HepG2 (cell line): ENCODE data around the gene ZNF865. TPM values are rescaled to one million over a fixed set of nuclear protein-coding genes. Genes with fewer than 3 reads are reported as not detected.

Experiments
- BORCS8-MEF2B ChIP-seq: sonication (generic); formaldehyde crosslinking; IDR thresholded peaks from 2 replicates; pipeline ENCODE4 v1.8.0; 2022; ENCODE audit warnings: mild to moderate bottlenecking, missing genetic modification reagents
- ELF4 ChIP-seq: sonication (generic); formaldehyde crosslinking; IDR thresholded peaks from 2 replicates; pipeline ENCODE4 v1.5.0; 2020; ENCODE audit warnings: missing genetic modification reagents, mild to moderate bottlenecking, moderate library complexity, borderline replicate concordance
- ERF ChIP-seq: IDR thresholded peaks from 2 replicates; pipeline ENCODE4 v1.6.1; 2018; ENCODE audit warnings: missing biosample characterization, missing genetic modification reagents
- GATAD2A ChIP-seq: IDR thresholded peaks from 2 replicates; pipeline ENCODE4 v1.6.1; 2016
- KDM2A ChIP-seq: sonication (generic); formaldehyde crosslinking; IDR thresholded peaks from 2 replicates; pipeline ENCODE4 v1.4.0; 2020; ENCODE audit warnings: low read depth, missing genetic modification reagents, borderline replicate concordance
- MTERF4 ChIP-seq: sonication (generic); formaldehyde crosslinking; IDR thresholded peaks from 2 replicates; pipeline ENCODE4 v1.8.0; 2023; ENCODE audit warnings: mild to moderate bottlenecking, missing genetic modification reagents
- NR2C2 ChIP-seq: sonication (generic); formaldehyde crosslinking; IDR thresholded peaks from 2 replicates; pipeline ENCODE4 v1.4.0; 2020; ENCODE audit warnings: missing genetic modification reagents, mild to moderate bottlenecking, moderate library complexity, borderline replicate concordance
- ZFY ChIP-seq: sonication (generic); formaldehyde crosslinking; IDR thresholded peaks from 2 replicates; pipeline ENCODE4 v1.4.0; 2020; ENCODE audit warnings: missing genetic modification reagents
- ZNF777 ChIP-seq: sonication (generic); formaldehyde crosslinking; IDR thresholded peaks from 2 replicates; pipeline ENCODE4 v1.4.0; 2020; ENCODE audit warnings: missing genetic modification reagents
- ZSCAN25 ChIP-seq: sonication (generic); formaldehyde crosslinking; IDR thresholded peaks from 2 replicates; pipeline ENCODE4 v1.8.0; 2022; ENCODE audit warnings: mild to moderate bottlenecking, missing genetic modification reagents
- polyA plus RNA-seq, 8 experiments: library from polyadenylated mRNA; depleted of rRNA in 3 of 8; stranded (reverse) in 7 of 8; unstranded in 1 of 8; fragments of >200 nt; fragmentation: Illumina TruSeq in 4 of 8; extraction: Trizol in 4 of 8; gene quantifications; 2 replicates each; pipeline versions ENCODE4 v1.2.1 to v1.2.3, GENCODE V29; 2011 to 2016; ENCODE audit warnings: low read depth in 4 of 8, missing spikeins in 1 of 8, mixed read lengths in 1 of 8; ENCODE audit not compliant: insufficient read depth in 1 of 8
- total RNA-seq, 5 experiments: library from RNA; depleted of rRNA; stranded (reverse); fragments of >200 nt; fragmentation: Illumina TruSeq; extraction: Trizol; gene quantifications; 2 replicates each; pipeline ENCODE4 v1.2.3, GENCODE V29; 2016; ENCODE audit warnings: low read depth in 1 of 5
- TF ChIP-seq, protein P1 (sequence below): conservative IDR thresholded peaks from 2 replicates; pipeline ENCODE4 v1.6.1; 2018; ENCODE audit warnings: missing genetic modification reagents
- TF ChIP-seq, protein P2 (sequence below): IDR thresholded peaks from 2 replicates; pipeline ENCODE4 v1.6.1; 2016; ENCODE audit warnings: low read depth, borderline replicate concordance
- TF ChIP-seq, protein P3 (sequence below): sonication (generic); formaldehyde crosslinking; IDR thresholded peaks from 2 replicates; pipeline ENCODE4 v1.4.0; 2020; ENCODE audit warnings: mild to moderate bottlenecking, missing genetic modification reagents

ZNF865 gene
- total and polyA plus RNA-seq, 2 of the 13 experiments (the other 11 are each of a cell fraction or from before 2014, with no cell fraction given), result 0.93 to 1.0 TPM

GRCh38 chr19:55640577-55641425 lies 35.4 kb downstream of the ZNF865 start, which contains the start of gene ZNF580 (continued):
- TF ChIP-seq, protein P1, sequence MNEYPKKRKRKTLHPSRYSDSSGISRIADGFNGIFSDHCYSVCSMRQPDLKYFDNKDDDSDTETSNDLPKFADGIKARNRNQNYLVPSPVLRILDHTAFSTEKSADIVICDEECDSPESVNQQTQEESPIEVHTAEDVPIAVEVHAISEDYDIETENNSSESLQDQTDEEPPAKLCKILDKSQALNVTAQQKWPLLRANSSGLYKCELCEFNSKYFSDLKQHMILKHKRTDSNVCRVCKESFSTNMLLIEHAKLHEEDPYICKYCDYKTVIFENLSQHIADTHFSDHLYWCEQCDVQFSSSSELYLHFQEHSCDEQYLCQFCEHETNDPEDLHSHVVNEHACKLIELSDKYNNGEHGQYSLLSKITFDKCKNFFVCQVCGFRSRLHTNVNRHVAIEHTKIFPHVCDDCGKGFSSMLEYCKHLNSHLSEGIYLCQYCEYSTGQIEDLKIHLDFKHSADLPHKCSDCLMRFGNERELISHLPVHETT (CRISPR knock-in tag), result peak; percentile 93
- no peak for TF ChIP-seq MTERF4 (CRISPR knock-in tag)
- TF ChIP-seq ZSCAN25 (CRISPR knock-in tag), result no peak
- TF ChIP-seq ELF4, result no peak
- no peak for TF ChIP-seq NR2C2 (CRISPR knock-in tag)
- TF ChIP-seq, protein P2, sequence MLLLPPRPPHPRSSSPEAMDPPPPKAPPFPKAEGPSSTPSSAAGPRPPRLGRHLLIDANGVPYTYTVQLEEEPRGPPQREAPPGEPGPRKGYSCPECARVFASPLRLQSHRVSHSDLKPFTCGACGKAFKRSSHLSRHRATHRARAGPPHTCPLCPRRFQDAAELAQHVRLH (CRISPR knock-in tag), result peak; percentile 13; the same call in 1 of the 2 replicates
- TF ChIP-seq ERF (CRISPR knock-in tag), result peak; percentile 25; the same call in 1 of the 2 replicates
- peak; percentile 61 for TF ChIP-seq ZFY (CRISPR knock-in tag)
- TF ChIP-seq ZNF777, result peak; percentile 36
- TF ChIP-seq KDM2A (CRISPR knock-in tag), result peak; percentile 94
- TF ChIP-seq GATAD2A (CRISPR knock-in tag), result 0 out of 2 replicates have a peak, but pooled peaks have one; percentile 11
- TF ChIP-seq, protein P3, sequence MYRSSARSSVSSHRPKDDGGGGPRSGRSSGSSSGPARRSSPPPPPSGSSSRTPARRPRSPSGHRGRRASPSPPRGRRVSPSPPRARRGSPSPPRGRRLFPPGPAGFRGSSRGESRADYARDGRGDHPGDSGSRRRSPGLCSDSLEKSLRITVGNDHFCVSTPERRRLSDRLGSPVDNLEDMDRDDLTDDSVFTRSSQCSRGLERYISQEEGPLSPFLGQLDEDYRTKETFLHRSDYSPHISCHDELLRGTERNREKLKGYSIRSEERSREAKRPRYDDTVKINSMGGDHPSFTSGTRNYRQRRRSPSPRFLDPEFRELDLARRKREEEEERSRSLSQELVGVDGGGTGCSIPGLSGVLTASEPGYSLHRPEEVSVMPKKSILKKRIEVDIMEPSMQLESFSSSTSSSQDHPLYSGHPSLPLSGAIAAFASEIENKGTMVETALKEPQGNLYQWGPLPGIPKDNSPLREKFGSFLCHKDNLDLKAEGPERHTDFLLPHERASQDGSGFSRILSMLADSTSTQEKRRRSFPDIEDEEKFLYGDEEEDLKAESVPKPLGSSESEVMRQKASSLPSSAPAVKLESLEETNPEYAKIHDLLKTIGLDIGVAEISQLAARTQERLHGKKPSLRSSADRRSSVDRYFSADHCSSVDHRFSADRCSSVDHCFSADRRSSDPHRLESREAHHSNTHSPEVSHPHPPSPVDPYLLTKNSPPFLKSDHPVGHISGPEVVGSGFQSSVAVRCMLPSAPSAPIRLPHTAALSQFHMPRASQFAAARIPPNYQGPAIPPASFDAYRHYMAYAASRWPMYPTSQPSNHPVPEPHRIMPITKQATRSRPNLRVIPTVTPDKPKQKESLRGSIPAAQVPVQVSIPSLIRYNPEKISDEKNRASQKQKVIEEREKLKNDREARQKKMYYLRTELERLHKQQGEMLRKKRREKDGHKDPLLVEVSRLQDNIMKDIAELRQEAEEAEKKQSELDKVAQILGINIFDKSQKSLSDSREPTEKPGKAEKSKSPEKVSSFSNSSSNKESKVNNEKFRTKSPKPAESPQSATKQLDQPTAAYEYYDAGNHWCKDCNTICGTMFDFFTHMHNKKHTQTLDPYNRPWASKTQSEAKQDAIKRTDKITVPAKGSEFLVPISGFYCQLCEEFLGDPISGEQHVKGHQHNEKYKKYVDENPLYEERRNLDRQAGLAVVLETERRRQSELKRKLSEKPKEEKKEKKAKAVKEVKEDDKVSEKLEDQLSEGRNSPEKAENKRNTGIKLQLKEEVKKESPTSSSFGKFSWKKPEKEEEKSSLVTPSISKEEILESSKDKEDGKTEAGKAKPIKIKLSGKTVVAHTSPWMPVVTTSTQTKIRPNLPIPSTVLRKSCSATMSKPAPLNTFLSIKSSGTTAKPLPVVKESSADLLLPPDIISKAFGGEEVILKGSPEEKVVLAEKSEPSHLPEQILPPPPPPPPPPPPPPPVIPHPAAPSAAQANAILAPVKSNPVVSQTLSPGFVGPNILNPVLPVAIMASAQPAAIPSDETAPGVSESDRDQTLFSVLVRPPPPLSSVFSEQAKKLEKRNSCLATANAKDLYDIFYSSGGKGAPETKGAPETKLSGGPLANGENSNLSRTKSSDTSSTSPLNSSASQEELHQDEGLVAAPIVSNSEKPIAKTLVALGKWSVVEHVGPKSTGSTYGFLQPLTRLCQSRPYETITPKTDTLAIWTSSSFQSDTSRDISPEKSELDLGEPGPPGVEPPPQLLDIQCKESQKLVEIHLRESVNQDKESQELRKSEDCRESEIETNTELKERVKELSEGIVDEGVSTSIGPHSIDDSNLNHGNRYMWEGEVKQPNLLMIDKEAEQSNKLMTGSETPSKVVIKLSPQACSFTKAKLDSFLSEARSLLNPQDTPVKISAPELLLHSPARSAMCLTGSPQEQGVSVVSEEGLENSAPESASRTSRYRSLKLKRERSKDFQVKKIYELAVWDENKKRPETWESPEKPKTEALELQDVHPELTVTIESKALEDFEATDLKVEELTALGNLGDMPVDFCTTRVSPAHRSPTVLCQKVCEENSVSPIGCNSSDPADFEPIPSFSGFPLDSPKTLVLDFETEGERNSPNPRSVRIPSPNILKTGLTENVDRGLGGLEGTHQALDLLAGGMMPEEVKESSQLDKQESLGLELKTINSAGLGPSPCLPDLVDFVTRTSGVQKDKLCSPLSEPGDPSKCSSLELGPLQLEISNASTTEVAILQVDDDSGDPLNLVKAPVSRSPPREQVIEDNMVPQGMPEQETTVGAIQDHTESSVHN (CRISPR knock-in tag), result peak; percentile 51; the same call in 1 of the 2 replicates
- TF ChIP-seq BORCS8-MEF2B (CRISPR knock-in tag), result 0 out of 2 replicates have a peak, but pooled peaks have one; percentile 18
